Nephron progenitor cell (in vitro differentiated cells): ENCODE measurements around the gene NAXE.

Experiments used
- DNase-seq: peaks from one replicate; pipeline ENCODE4 v3.0.0; 2021
- H3K27ac Mint-ChIP-seq: 2 replicates; pipeline ENCODE4 v1.8.0; 2021; ENCODE audit warnings: mild to moderate bottlenecking, moderate library complexity, mixed read lengths
- H3K27me3 Mint-ChIP-seq: 2 replicates; pipeline ENCODE4 v1.8.0; 2021; ENCODE audit warnings: mild to moderate bottlenecking, low read depth, mixed read lengths; ENCODE audit not compliant: poor library complexity
- H3K36me3 Mint-ChIP-seq: 2 replicates; pipeline ENCODE4 v1.8.0; 2021; ENCODE audit warnings: low read depth, mixed read lengths
- H3K4me1 Mint-ChIP-seq: 2 replicates; pipeline ENCODE4 v1.8.0; 2021; ENCODE audit warnings: mixed read lengths
- H3K4me3 Mint-ChIP-seq: 2 replicates; pipeline ENCODE4 v1.8.0; 2021; ENCODE audit warnings: mild to moderate bottlenecking, moderate library complexity, mixed read lengths
- H3K9me3 Mint-ChIP-seq: 2 replicates; pipeline ENCODE4 v1.8.0; 2021; ENCODE audit warnings: mild to moderate bottlenecking, moderate library complexity, mixed read lengths
- CTCF ChIP-seq: fragments of 200-600 bp; sonication (generic); IDR thresholded peaks from 2 replicates; pipeline ENCODE4 v1.5.0; 2021; ENCODE audit warnings: antibody characterized with exemption

Gene NAXE

GRCh38 chr1:156592158-156592909 lies 758 bp downstream of the NAXE start:
- TF ChIP-seq CTCF = no peak
- H3K27ac Mint-ChIP-seq = no peak overlapping the region
- H3K27me3 Mint-ChIP-seq = peaks cover 12% of the 10 kb centered on the region
- DNase-seq = no peak
- H3K4me3 Mint-ChIP-seq = peak overlapping the region; percentile 79
- peaks cover 17% of the 10 kb centered on the region for H3K4me1 Mint-ChIP-seq
- H3K9me3 Mint-ChIP-seq = no peaks in the 10 kb centered on the region
- peaks cover 30% of the 10 kb centered on the region for H3K36me3 Mint-ChIP-seq

- Mint-ChIP-seq H3K9me3 (no peaks in the 10 kb centered on the region), H3K4me3 (peak overlapping the region; percentile 79), H3K4me1 (peaks cover 17% of the 10 kb centered on the region), H3K36me3 (peaks cover 30% of the 10 kb centered on the region), H3K27me3 (peaks cover 7% of the 10 kb centered on the region), H3K27ac (no peak overlapping the region)
- no peak for TF ChIP-seq CTCF
- DNase-seq = no peak
Measured at GRCh38 chr1:156592910-156593660, 1.5 kb downstream of the NAXE start.

- Mint-ChIP-seq H3K9me3 (no peaks in the 10 kb centered on the region), H3K4me3 (no peak overlapping the region)
- TF ChIP-seq CTCF = no peak
Measured at GRCh38 chr1:156593661-156593989, 2.0 kb downstream of the NAXE start.

GRCh38 chr1:156594190-156594589 lies 2.6 kb downstream of the NAXE start:
- H3K9me3 Mint-ChIP-seq = no peaks in the 10 kb centered on the region
- peaks cover 38% of the 10 kb centered on the region for H3K36me3 Mint-ChIP-seq
- no peak overlapping the region for H3K4me3 Mint-ChIP-seq
- H3K27ac Mint-ChIP-seq = no peak overlapping the region
- H3K4me1 Mint-ChIP-seq = peaks cover 17% of the 10 kb centered on the region
- no peaks in the 10 kb centered on the region for H3K27me3 Mint-ChIP-seq
- no peak for TF ChIP-seq CTCF
- DNase-seq = no peak

More at GRCh38 chr1:156593661-156593989, 2.0 kb downstream of the NAXE start:
- H3K36me3 Mint-ChIP-seq = peaks cover 35% of the 10 kb centered on the region
- H3K4me1 Mint-ChIP-seq = peaks cover 17% of the 10 kb centered on the region
- no peak for DNase-seq
- no peak overlapping the region for H3K27ac Mint-ChIP-seq
- H3K27me3 Mint-ChIP-seq = peaks cover 3% of the 10 kb centered on the region

GRCh38 chr1:156595016-156595415 lies 3.4 kb downstream of the NAXE start:
- Mint-ChIP-seq H3K9me3 (no peaks in the 10 kb centered on the region), H3K4me3 (peak overlapping the region; percentile 12), H3K36me3 (peaks cover 38% of the 10 kb centered on the region), H3K27ac (peak overlapping the region; percentile 60), H3K27me3 (no peaks in the 10 kb centered on the region), H3K4me1 (peaks cover 17% of the 10 kb centered on the region)
- DNase-seq = no peak
- TF ChIP-seq CTCF = no peak
